Measurements from ENCODE around the gene DERL2. TPM values are rescaled to one million over a fixed set of nuclear protein-coding genes. Genes with fewer than 3 reads are reported as not detected.
A peak's percentile ranks its signal among the peaks of the same experiment; 100 is the strongest.

The DERL2 gene
- total and polyA plus RNA-seq, 9 of the 15 experiments (the other 6 are each of a cell fraction or from before 2014, with no cell fraction given) = 11.5 to 105 (median 30.7) TPM

DNA sequence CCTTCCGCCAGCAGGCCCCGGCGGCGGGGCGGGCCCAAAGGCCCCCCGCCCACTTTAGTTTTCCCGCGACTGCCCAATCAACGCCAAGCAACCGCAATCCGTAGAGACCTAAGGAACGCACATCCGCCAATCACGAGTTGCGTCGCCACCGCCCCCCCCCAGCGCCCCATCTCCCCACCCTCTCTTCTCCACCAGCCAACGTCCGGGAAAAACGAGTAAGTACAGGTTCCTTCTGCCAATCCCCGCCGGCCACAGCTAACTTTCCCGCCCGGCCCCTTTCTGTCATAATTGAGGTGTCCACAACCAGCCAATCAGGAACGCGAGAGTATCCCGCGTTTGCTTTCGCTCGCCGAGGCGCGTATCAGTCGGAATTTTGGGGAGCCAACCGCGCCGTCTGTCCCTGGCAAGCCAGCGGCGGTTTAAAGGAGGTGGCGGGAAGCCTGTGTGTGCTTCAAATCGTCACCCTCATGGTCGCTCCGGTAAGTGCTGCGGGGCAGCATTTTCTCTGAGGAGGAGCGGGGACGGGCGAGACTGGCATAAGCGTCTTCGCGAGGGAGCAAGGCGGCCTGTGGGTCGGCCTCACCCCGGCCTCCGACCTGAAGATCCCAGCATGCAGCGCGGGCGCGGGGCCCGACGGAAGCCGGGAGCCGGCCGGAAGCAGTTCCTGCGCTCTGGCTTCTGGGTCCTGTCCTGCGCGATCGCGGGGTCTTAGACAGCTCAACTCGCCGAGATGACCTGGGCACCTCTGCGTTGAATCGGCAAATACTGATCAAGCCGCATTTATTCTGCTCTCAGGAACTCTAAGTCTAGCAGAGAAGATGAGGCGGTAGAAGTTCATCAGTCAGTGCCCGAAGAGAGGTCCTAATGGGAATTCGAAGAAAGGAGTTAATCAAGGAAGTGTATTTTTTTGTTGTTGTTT, 487 bp upstream of the DERL2 start, which contains the start of gene MIS12 (continued):
- TF ChIP-seq, protein P1, sequence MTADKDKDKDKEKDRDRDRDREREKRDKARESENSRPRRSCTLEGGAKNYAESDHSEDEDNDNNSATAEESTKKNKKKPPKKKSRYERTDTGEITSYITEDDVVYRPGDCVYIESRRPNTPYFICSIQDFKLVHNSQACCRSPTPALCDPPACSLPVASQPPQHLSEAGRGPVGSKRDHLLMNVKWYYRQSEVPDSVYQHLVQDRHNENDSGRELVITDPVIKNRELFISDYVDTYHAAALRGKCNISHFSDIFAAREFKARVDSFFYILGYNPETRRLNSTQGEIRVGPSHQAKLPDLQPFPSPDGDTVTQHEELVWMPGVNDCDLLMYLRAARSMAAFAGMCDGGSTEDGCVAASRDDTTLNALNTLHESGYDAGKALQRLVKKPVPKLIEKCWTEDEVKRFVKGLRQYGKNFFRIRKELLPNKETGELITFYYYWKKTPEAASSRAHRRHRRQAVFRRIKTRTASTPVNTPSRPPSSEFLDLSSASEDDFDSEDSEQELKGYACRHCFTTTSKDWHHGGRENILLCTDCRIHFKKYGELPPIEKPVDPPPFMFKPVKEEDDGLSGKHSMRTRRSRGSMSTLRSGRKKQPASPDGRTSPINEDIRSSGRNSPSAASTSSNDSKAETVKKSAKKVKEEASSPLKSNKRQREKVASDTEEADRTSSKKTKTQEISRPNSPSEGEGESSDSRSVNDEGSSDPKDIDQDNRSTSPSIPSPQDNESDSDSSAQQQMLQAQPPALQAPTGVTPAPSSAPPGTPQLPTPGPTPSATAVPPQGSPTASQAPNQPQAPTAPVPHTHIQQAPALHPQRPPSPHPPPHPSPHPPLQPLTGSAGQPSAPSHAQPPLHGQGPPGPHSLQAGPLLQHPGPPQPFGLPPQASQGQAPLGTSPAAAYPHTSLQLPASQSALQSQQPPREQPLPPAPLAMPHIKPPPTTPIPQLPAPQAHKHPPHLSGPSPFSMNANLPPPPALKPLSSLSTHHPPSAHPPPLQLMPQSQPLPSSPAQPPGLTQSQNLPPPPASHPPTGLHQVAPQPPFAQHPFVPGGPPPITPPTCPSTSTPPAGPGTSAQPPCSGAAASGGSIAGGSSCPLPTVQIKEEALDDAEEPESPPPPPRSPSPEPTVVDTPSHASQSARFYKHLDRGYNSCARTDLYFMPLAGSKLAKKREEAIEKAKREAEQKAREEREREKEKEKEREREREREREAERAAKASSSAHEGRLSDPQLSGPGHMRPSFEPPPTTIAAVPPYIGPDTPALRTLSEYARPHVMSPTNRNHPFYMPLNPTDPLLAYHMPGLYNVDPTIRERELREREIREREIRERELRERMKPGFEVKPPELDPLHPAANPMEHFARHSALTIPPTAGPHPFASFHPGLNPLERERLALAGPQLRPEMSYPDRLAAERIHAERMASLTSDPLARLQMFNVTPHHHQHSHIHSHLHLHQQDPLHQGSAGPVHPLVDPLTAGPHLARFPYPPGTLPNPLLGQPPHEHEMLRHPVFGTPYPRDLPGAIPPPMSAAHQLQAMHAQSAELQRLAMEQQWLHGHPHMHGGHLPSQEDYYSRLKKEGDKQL (CRISPR knock-in tag; IDR thresholded peaks at IDR 0.05; ENCODE audit: borderline replicate concordance) = no peak
- TF ChIP-seq, protein P2, sequence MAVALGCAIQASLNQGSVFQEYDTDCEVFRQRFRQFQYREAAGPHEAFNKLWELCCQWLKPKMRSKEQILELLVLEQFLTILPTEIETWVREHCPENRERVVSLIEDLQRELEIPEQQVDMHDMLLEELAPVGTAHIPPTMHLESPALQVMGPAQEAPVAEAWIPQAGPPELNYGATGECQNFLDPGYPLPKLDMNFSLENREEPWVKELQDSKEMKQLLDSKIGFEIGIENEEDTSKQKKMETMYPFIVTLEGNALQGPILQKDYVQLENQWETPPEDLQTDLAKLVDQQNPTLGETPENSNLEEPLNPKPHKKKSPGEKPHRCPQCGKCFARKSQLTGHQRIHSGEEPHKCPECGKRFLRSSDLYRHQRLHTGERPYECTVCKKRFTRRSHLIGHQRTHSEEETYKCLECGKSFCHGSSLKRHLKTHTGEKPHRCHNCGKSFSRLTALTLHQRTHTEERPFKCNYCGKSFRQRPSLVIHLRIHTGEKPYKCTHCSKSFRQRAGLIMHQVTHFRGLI (CRISPR knock-in tag; IDR thresholded peaks at IDR 0.05) = no peak
- TF ChIP-seq ZNF655 (CRISPR knock-in tag; IDR thresholded peaks at IDR 0.05) = no peak
- TF ChIP-seq, protein P3, sequence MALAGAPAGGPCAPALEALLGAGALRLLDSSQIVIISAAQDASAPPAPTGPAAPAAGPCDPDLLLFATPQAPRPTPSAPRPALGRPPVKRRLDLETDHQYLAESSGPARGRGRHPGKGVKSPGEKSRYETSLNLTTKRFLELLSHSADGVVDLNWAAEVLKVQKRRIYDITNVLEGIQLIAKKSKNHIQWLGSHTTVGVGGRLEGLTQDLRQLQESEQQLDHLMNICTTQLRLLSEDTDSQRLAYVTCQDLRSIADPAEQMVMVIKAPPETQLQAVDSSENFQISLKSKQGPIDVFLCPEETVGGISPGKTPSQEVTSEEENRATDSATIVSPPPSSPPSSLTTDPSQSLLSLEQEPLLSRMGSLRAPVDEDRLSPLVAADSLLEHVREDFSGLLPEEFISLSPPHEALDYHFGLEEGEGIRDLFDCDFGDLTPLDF (CRISPR knock-in tag; IDR thresholded peaks at IDR 0.05) = peak; percentile 87
- TF ChIP-seq, protein P4, sequence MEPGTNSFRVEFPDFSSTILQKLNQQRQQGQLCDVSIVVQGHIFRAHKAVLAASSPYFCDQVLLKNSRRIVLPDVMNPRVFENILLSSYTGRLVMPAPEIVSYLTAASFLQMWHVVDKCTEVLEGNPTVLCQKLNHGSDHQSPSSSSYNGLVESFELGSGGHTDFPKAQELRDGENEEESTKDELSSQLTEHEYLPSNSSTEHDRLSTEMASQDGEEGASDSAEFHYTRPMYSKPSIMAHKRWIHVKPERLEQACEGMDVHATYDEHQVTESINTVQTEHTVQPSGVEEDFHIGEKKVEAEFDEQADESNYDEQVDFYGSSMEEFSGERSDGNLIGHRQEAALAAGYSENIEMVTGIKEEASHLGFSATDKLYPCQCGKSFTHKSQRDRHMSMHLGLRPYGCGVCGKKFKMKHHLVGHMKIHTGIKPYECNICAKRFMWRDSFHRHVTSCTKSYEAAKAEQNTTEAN (CRISPR knock-in tag; IDR thresholded peaks at IDR 0.05) = no peak
- TF ChIP-seq TOE1 (IDR thresholded peaks at IDR 0.05; ENCODE audit: borderline replicate concordance) = no peak
- no peak for TF ChIP-seq TOE1 (CRISPR knock-in tag; IDR thresholded peaks at IDR 0.05; ENCODE audit: borderline replicate concordance, low read depth)
- no peak for TF ChIP-seq NFIX (CRISPR knock-in tag; IDR thresholded peaks at IDR 0.05; ENCODE audit: low read depth)
- TF ChIP-seq POLR2B (IDR thresholded peaks at IDR 0.05; ENCODE audit: low read depth, partially characterized antibody) = peak; percentile 90
- no peak for TF ChIP-seq ZNF586 (CRISPR knock-in tag; conservative IDR thresholded peaks at IDR 0.05)
- TF ChIP-seq RAD51 (IDR thresholded peaks at IDR 0.05; ENCODE audit: borderline replicate concordance, low read depth) = no peak
- no peak for TF ChIP-seq ZC3H11A (IDR thresholded peaks at IDR 0.05; ENCODE audit: low read depth, low read length)
- 0 out of 2 replicates have a peak, but pooled peaks have one; percentile 46 for TF ChIP-seq ZNF589 (CRISPR knock-in tag; IDR thresholded peaks at IDR 0.05; ENCODE audit: low read depth)
